ENCODE measurements around the gene DGCR6L.
"Not testable (repeated sequence)": the region's sequence is repeated elsewhere in the genome, so short reads cannot be mapped to it uniquely, and the experiment has no call there.

The DGCR6L gene

DNA sequence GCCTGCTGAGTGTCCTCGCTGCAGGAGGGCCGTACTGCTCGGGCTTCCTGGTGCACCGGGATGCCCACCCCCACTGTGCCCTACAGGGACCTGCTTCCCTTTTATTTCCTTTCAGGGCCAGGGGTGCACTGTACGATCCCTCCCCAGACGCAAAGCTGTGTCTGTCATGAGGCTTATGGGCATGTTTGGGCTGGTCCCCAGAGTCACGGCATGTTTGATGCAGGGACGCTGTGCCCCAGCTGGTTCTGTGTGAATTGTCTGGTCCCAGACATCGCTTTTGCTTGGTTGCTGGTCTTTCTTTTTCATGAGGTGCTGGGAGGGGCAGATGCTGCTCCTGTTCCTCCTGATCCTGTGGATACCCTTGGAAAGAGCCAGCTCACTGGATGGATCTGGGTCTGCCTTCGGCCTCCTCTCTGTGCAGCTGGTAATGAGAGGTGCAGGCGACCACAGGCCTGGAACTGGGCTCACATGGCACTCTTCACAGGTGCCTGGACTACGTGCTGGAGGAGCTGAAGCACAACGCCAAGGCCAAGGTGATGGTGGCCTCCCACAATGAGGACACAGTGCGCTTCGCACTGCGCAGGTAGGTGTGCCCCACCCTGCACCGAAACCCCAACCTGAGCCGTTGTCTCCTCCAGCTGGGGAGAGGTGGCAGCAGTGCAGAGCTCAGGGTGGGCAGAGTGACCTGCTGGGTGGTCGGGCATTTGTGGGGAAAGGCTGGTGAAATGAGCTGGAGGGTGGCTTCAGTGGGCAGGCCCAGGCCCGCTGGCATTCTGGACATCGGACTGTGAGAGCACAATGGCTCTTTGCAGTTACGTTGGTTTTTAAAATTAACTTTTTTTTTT, 10.8 kb downstream of the DGCR6L start:
- not testable (repeated sequence) for DNase-seq (ENCODE audit: low read depth)

DNA sequence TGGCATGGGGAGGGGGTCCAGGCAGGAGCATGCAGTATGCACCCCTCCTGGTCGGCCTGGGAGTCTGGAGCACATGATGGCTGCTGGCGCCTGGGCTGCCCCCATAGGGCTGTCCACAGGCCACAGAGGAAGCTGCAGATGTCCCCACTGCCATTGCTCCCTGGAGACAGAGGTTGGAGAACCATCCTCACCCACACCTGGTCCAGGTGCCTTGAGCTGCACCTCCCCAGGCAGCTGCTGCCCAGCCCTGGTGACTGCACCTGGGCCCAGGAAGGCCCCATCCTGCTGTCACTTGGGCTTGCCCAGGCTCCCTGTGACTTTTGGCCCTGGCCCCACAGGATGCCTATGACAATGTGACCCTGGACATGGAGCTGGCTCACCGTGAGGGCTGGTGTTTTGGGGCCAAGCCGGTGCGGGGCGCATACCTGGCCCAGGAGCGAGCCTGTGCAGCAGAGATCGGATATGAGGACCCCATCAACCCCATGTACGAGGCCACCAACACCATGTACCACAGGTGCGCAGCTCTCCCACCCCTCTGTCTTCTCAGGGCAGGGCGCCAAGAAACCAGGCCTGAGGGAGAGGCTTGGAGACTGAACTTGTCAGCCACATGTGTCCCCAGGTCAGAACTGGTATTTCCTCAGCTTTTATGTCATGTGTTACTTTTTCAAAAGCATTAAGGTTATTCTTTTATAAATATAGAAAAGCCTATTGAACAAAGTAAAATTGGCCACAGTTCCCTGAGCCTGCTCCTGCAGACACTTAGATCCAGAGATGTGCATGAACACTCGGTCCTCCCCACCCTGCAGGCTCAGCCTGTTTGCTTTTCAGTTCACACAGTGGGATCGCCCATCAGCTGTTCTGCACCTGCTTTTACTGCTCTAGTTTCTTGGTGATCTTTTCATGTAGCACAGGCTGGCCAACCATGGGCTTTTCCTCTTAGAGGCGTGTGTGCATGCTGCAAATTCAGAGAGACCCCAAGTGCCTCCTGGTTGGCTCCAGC, 12.1 kb downstream of the DGCR6L start:
- DNase-seq (ENCODE audit: low read depth) = not testable (repeated sequence)

DNA sequence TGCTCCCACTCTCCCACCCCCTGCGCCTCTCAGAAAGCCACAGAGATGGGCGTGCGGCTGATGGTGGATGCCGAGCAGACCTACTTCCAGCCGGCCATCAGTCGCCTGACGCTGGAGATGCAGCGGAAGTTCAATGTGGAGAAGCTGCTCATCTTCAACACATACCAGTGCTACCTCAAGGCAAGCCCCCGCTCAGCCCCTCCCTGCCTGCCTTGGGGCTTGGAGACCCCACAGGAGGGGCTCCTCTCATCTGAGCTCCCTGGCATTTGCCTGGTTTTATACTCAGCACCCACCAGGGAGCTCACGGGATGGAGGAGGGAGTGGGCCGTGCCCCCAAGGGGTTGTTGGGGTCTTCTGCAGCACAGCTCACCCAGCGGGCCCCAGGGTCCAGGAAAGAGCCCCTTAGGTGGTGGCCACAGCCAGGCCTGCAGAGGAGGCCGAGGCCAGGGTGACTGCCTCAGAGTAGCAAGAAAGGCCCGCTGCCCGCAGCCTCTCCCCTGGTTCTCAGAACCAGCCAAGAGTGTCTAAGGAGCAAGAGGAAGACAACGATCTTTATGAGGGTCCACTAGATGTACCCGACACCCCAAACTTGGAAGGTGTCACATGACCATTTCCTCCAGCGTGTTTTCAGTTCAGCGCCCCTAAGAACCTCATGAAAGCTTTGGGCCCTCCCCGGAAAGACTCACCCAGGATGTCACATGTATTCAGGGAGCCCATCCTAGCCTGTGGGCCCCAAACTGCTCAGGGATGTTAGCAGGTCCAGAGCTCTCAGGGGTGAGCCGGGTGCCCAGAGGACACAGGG, 13.0 kb downstream of the DGCR6L start:
- DNase-seq (ENCODE audit: low read depth) = not testable (repeated sequence)

DNA sequence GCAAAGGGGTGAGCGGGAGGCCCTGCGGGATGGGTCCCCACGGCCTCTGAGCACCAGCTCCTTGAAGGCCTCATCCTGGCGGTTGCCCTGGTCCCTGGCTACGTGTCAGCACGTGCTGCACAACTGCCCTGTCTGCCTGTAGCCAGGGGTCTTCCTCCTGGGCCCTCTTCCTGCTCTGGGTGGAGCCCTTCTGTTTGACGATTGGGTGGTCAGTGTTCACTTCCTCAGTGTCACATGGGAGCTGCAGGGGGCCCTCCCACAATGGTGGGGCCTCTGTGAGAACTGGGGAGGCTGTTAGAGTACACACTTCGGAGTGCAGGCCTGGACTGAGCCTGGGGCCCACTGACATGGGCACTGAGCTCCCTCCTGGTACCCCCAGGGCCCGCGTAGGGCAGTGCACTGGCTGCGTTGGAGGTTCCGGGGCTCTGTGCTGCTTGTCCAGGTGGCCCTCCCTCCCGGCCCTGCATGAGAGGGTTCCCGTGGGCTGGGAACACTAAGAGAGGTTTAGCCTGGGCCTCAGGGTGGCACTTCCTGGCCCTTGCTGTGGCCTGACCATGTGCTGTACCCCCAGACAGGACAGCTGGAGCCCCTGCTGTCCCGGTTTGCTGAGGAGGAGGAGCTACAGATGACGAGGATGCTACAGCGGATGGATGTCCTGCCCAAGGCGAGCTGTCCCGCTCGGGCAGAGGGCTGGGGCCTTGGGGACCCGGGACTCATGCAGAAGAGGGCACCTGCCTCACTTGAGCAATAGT, 13.8 kb downstream of the DGCR6L start:
- DNase-seq (ENCODE audit: low read depth) = no peak

DNA sequence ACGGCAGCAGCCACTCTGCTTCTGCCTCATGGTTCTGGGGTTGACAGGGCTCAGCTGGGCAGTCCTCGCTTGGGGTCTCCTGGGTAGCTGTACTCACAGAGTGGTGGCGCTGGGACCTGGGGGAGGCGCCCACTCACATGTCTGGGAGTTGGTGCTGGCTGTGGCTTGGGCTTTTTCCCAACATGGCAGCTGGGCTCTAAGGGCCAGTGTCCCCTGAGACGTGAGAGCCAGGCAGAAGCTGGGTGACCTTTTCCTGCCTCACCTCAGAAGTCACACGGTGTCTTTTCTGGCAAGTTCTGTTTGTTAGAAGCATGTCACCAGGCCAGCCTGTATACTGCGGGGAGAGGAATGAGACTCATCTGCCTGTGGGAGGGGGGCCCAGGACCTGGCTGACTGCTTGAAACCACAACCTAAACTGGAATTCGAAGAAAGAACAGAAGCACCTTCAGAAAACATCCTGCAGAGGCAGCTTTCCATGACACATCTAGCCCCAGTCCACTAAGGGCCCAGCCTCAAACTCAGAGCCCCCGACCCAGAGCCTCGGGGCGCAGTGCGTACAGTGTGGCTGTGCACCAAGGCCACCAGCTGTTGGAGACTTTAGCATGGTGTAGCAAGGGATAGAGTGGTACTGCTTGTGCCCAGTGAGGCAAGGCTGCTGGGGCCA, 14.5 kb downstream of the DGCR6L start:
- not testable (repeated sequence) for DNase-seq (ENCODE audit: low read depth)

DNA sequence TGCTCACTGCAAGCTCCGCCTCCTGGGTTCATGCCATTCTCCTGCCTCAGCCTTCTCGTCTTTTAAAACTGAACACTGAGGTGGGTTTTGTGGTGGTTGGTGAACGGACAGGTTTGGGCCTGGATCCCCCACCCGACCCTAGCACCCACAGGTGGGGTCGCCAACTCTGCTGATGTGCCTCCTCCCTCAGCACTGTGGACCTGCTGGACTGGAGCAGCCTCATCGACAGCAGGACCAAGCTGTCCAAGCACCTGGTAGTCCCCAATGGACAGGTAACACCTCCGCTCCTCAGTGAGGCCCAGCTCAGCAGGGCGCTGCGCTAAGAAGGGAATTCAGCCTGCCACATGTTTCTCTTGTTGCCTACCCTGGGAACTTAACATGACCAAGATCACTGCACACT, 15.2 kb downstream of the DGCR6L start:
- DNase-seq (ENCODE audit: low read depth) = no peak

DNA sequence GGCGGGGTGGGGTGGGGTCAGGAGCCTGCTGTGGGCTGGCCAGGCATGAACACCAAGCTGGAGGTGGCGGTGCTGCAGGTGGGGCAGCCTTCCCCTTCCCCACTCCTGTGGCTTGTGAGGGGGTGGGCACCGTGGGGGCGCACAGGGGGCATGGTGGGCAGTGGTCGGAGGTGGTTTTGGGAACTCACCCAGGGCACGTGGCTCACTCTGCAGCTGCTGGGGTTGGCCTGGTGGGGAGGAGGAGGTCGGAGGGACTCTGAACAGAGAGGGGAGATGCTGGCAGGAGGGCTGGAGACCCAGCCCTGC, 16.7 kb downstream of the DGCR6L start:
- not testable (repeated sequence) for DNase-seq (ENCODE audit: low read depth)

DNA sequence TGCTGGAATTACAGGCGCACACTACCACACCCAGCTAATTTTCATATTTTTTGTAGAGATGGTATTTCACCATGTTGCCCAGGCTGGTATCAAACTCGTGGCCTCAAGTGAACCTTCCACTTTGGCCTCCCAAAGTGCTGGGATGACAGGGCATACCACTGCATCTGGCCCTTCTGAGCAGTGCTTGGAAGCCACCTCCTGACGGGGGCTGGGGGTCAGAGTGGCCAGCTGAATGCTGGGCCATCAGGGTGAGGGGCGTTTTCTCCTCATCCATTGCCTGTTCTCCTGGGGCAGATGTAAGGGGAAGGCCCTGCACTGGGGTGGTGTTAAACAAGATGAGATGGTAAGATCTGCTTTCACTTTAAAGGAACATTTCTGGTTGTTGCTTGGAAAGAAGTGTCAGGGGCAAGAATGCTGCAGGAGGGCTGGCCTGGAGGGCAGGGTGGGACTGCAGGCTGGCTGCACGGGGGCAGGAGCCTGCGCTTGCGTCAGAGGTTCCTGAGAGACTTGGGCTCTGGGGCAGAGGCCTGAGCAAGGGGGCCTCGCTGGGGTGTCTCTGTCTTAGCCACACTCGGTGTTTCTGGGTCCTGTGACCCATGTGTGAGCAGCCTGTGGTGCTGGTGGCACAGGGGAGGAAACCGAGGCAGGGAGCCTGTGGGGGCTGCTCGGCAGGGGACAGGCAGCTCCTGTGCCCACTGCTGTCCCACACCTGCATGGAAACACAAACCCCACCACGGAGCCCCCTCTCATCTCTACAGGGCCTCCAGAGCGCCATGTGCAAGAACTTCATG, 17.2 kb downstream of the DGCR6L start:
- DNase-seq (ENCODE audit: low read depth) = no peak

DNA sequence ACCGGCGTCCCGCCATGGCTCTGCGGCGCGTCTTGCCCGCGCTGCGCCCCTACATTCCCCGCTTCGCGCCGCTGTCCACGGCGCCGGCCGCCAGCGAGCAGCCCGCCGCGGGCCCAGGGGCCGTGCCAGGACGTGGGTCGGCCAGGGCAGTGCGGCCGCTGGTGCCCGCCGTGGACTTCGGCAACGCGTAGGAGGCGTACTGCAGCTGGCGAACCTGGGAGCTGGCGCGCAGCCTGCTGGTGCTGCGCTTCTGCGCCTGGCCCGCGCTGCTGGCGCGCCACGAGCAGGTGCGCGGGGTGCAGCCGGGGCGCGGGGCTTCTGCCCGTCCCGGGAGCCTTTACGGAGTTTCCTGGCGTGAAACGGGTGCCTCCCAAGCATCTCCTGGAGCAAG, 20.1 kb downstream of the DGCR6L start:
- DNase-seq (ENCODE audit: low read depth) = no peak

DNA sequence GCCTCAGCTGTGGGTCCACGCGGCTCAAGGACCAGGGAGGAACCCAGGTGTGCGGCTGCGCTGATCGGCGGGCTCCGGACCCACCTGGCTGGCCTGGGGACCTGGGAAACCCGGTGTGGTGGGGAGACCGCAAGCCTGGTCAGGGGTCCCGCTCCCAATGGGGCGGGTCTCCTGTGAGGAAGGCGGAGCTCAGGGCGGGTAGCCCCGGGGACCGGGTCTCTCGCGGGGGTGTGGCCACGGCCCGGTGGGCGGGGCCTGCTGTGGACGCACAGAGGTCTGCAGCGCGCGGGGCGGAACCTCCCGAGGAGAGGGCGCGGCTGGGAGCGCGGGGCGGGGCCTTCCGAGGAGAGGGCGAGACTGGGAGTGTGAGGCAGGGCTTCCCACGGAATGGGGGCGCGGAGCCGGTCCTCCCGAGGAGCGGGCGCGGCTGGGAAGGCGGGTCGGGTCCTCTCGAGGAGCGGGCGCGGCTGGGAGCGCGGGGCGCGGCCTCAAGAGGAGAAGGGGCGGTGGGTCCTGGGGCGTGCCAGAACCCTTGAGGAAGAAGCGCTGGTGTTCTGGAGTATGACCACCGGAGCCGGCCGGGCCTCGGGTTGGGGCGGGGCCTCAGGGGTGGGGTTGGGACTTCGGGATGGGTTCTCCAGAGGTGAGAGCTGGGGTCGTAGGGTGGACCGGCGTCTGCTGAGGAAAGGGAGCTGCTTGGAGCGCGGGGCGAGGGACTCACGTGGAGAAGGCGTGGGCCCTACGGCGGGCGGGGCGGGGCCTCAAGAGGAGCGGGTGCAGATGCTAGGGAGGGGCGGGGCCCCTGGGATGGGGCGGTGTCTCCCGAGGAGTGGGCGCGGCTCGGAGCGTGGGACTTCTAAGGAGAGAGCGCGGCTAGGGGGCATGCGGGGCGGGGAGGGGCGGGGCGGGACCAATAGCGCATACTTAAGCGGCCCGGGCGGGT, 20.8 kb downstream of the DGCR6L start:
- DNase-seq (ENCODE audit: low read depth) = peak; percentile 14

DNA sequence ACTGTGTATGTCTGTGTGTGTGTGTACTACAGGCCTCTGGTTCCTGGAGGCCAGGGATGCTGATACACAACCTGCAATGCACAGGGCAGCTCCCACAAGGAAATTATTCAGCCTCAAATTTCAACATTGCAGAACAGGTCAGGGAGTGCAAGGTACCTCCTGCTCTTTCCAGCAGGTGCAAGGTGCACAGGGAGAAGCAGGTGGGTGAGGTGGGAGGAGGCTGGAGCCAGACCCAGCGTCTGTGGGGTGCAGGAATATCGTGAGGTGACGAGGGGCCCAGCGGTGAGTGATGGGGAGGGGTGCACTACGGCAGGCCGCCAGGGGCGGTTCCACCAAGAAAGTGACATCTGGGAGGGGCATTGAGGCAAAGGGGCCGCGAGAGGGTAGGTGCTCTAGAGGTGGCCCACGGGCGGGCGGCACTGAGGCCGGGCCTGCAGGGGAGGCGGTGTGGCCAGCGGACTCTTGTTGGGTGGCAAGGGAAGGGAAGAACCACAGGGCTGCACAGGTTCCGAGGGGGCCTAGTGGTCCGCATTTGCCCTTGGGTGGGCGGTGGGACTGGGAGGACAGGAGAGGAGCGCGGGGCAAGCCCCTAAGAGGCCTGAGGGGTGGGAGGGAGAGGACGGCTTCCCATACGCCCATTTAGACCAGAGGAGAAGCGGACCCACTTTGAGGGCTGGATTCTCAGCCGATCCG, 21.6 kb downstream of the DGCR6L start:
- DNase-seq (ENCODE audit: low read depth) = no peak

DNA sequence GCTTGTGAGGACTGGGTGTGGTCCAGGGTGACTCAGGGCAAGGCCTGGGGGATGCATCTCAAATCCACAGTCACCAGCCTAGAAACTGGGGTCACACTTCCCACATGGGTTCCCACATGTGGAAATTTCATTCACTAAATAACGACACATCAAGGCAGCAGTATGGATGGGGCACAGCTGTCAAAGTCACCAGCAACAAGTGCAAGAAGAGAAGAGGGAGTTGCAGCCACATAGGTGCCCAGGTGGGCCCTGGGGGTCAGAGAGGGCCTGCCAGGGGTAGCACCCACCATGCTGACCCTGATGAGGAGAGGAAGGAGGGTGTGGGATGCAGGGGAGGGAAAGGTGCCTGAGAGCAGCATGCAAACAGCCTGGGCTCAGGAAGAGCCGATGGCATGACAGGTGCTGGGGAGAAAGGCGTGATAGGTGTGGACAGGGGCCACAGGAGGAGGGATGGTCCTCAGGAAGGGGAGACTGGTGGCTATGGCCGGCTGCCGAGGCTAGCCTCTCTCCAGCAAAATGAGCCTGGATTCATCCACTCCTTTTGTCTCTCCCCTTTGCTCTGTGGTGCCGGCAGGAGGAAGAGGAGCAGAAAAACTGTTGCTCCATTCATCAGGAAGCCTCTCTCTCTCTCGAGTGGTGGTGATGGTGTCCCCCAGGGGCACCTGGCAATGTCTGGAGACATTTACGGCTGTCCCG, 22.3 kb downstream of the DGCR6L start:
- DNase-seq (ENCODE audit: low read depth) = no peak

DNA sequence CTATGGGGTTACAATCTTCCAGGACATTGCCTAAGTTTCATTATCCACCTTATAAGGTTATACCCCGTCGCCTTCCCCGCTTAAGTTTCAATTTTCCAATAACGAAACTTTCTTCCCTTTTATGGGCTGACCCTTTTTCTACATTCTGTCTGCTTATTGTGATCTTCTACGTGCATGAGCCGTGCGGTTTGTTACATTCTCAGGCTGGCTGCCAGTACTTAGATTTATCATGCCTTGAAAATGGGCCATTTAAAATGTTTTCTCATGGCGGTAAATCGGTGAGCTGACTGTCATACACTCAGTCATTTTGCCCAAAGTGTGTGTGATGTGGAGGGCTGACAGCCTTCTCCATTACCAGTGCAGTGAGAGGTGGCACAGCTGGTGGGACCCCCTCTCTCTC, 23.3 kb downstream of the DGCR6L start:
- no peak for DNase-seq (ENCODE audit: low read depth)

DNA sequence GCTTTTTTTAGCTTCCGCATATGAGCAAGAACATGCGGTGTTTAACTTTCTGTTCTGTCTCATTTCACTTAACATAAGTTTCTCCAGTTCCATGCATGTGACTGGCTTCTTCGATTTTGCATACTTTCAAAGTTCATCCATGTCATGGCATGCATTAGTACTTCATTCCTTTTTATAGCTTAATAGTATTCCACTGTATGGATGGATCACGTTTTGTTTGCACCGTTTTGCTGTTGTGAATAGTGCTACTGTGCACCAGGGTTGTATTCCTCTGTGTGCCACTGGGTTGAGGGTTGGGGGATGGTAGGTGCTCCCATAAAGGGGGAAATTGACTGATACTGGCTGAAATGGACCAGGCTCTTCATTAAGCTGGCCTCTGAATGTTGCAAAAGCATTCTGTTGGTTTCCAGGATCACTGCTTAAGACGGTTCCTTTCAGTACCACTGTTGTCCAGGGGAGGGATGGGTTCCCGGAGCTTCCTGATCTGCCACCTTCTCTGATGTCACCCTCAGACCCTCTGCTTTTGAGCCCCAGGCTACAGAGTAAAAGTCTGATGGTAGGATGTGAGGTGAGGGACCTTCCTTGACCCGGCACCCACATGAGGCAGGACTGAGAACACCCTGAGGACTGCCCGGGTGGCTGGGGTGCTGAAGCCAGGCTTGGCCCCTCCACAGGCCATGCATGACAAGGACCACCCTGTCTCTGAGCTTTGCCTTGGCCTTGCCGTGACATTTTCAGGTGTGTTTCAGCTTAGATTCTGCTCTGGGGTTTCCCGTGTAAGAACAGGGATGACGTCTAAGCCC, 24.4 kb downstream of the DGCR6L start:
- no peak for DNase-seq (ENCODE audit: low read depth)

DNA sequence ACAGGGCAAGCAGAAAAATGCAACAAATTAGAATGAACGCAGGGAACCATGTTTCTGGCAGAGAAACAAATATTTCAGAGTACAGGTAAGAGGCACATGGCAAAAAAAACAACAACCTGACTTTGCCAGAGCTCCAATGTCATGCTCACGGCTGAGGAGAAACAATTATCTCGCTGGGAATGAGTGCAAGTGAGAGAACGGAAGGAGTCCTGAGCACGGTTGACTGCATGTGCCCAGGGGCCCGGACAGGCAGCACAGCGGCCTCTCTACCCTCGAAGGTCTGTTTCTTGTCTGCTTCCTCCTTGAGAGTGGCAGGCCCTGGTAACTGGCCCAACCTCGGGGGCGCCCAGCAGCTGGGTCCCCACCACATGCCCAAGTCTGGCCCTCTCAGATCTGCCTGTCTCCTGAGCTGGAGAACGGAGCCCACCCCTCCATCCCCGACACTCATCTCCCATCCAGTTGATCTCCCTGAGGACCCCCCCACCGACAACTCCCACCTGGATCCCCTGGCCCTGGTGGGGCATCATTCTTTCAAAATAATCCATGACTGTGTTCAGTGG, 27.1 kb downstream of the DGCR6L start:
- DNase-seq (ENCODE audit: low read depth) = no peak

DNA sequence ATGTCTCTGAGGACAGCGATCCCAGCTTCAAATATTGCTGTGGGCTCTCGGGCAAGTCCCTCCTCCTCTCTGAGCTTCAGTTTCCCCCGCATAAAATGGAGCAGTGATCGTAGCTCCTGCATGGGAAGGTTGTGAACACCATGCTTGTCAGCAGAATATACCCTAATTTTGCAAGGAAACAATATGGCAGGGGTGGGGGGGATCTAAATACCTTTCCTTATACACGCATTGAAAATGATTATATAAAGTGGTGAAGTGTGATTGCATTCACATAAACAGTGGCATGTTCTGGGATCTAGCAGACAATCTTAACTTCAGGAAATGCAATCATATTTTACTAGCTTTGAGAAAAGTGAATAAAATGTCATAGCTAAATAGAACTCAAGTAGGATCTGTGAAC, 27.8 kb downstream of the DGCR6L start:
- no peak for DNase-seq (ENCODE audit: low read depth)
